ENCODE results near the gene MARS1.
"Not testable (repeated sequence)": the region's sequence is repeated elsewhere in the genome, so short reads cannot be mapped to it uniquely, and the experiment has no call there.

The MARS1 gene

DNA sequence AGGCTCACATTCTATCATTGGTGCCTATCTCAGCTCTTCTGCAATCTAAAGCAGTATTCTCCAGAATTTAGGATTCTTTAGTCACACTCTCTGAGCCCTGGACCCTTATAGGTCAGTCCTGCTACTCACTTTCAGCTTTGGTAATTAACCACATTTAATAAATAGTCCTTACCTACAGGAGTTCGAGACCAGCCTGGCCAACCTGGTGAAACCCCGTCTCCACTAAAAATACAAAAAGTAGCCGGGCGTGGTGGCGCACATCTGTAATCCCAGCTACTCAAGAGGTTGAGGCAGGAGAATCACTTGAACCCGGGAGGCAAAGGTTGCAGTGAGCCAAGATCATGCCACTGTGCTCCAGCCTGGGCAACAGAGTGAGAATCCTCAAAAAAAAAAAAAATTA is 25.8 kb downstream of the MARS1 start:
- DNase-seq; intact Hi-C loops (cut with DNase I): not testable (repeated sequence)

DNA sequence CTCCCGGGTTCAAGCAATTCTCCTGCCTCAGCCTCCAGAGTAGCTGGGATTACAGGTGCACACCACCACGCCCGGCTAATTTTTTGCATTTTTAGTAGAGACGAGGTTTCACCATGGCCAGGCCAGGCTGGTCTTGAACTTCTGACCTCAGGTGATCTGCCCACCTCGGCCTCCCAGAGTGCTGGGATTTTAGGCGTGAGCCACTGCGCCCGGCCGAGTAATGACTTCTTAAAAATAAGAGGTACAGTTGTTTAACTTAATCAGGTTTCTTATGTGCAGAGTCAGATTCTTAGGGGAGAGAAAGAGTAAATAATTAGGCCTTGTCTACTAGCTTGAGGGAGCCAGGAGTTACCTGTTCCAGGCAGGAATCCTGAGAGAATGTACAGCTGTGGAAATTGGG is 26.4 kb downstream of the MARS1 start:
- DNase-seq; intact Hi-C loops (cut with DNase I): not testable (repeated sequence)

DNA sequence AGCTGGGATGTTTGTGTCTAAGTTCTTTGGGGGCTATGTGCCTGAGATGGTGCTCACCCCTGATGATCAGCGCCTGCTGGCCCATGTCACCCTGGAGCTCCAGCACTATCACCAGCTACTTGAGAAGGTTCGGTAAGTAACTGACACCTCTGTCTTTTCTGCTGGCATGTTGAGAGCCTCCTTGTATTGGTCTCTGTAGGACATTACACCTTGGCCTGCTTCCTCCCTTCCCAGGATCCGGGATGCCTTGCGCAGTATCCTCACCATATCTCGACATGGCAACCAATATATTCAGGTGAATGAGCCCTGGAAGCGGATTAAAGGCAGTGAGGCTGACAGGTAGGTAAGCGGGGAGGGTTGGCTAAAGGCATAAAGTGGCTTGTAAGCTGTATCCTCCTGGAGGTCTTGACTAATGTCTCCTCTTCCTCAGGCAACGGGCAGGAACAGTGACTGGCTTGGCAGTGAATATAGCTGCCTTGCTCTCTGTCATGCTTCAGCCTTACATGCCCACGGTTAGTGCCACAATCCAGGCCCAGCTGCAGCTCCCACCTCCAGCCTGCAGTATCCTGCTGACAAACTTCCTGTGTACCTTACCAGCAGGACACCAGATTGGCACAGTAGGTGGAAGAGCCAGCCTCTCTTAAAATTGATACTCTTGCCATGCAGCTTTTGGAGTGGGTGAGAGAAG is 27.0 kb downstream of the MARS1 start:
- intact Hi-C loops (cut with DNase I): no loop called here
- no peak for DNase-seq

DNA sequence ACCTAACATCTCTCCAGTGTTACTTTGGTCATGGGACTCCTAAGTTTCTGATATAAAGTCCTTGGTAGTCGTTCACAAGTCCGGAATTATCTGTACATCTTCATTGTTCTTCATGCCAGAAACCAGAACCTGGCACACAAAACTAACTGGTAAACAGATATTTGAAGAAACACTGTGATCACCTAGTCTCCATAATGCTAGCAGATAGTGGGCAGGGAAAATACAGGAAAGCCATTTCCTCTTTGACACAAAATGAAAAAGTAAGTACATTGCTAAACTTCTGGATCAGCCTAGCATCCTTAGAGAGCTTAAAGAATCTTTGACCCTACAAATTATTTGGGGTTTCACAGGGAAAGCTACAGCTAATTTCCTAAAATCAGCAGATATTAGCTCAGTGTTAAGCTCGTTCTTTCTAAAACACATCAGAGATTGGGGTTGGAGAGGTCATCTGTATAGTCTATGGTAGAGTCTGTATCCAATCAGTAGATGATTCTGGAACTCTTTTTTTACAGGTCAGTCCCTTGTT is 27.6 kb downstream of the MARS1 start:
- intact Hi-C loops (cut with DNase I): no loop called here
- no peak for DNase-seq

DNA sequence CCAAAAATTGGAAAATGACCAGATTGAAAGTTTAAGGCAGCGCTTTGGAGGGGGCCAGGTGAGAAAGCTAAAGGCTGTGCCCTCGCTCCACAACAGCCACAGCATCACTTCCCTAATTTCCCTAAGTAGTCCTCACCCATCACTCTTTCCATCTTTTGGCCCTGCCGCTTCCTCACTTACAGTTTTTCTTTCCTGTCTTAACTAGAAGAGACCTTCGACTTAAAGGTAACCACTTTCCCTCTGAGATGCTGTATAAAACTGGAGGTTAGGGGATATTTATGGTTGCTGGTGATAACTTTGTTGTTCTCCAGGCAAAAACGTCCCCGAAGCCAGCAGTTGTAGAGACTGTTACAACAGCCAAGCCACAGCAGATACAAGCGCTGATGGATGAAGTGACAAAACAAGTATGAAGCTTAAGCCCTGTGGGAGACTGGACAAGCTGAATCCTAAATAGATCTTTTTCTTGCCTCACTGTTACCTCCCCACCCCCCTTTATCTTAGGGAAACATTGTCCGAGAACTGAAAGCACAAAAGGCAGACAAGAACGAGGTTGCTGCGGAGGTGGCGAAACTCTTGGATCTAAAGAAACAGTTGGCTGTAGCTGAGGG is 28.2 kb downstream of the MARS1 start:
- intact Hi-C loops (cut with DNase I): no loop called here
- DNase-seq: no peak

DNA sequence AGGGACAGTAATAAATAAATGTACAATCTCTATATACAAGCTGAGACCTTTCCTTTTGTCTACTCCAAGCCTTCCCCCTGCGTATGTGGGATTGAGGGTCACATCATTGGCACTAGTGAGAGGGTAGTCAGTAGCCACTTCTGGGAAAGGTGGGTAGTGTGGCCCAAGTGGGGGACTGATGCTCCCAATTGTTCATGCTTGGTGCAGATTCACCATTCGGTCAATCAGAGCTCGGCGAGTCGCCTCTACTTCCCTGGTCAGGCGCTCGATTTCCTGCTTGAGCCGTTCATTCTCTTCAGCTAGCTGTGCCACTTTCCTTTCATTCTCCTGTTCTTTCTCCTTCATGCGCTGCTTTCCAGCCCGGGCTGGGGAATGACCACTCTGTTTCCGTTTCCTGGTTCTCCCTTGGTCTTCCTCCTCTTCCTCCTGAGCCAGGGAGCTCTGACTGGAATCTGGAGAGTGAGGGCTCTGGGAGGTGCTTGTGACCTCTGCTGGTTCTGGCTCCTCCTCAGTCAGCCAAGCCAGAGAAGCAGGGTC is 28.8 kb downstream of the MARS1 start:
- intact Hi-C loops (cut with DNase I): no loop called here
- DNase-seq: no peak

DNA sequence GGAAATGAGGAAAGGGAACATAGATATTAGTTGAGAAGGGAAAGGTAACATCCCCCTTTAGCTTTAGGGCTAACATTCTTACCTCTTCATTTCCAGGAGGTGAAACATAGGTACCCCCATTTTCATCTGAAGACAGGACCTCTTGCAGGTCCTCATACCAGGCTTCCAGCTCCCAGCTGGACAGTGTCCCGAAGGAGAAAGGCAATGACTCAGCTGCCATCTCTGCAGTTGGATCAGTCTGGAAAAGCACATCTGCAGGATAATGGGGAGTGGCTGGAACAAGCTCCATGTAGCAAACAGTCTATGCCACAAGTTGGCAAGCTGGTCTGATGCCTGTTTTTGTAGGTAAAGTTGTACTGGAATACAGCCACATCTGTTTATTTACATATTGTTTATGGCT is 29.3 kb downstream of the MARS1 start:
- intact Hi-C loops (cut with DNase I): no loop called here
- DNase-seq: no peak

DNA sequence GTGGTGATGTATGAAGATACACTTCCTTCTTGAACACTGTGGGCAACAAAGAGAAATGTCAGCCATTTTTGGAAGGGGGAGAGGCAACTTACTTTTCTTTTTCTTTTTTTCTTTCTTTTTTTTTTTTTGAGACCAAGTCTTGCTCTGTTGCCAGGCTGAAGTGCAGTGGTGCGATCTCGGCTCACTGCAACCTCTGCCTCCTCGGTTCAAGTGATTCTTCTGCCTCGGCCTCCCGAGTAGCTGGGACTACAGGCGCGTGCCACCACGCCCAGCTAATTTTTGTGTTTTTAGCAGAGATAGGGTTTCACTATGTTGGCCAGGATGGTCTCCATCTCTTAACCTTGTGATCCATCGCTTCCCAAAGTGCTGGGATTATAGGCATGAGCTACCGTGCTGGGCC is 29.9 kb downstream of the MARS1 start:
- intact Hi-C loops (cut with DNase I): loop anchor here (2.0 kb wide), 1 partner anchor 29 kb away; the partner anchor contains the start of gene MARS1
- not testable (repeated sequence) for DNase-seq

DNA sequence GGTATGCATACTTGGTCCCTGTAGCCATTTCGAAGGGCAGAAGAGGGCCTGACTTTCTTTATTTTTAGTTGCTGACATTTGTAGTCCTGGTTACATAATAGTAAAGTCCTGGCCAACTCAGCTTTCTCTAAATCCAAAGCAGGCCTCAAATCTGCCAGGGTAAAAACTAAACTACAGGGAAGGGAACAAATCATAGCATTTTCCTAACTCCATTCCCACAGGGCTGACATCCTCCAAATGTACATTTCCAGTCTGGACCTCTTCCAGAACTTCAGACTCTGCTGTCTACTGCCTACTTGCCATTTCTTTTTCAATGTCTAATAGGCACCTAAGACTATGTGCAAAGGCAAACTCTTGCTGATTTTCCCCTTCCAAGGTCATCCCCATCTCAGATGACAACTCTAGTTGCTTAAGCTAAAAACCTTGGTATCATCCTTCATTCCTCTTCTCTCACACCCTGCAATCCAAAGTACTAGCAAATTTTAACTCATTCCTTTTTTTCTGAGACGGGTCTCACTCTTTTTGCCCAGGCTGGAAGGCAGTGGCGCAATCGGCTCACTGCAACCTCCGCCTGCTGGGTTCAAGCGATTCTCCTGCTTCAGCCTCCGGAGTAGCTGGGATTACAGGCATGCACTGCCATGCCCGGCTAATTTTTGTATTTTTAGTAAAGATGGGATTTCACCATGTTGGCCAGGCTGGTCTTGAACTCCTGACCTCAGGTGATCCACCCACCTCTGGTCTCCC is 30.5 kb downstream of the MARS1 start:
- no peak for DNase-seq
- intact Hi-C loops (cut with DNase I): loop anchor here (2.0 kb wide), 1 partner anchor 30 kb away; the partner anchor contains the start of gene MARS1

DNA sequence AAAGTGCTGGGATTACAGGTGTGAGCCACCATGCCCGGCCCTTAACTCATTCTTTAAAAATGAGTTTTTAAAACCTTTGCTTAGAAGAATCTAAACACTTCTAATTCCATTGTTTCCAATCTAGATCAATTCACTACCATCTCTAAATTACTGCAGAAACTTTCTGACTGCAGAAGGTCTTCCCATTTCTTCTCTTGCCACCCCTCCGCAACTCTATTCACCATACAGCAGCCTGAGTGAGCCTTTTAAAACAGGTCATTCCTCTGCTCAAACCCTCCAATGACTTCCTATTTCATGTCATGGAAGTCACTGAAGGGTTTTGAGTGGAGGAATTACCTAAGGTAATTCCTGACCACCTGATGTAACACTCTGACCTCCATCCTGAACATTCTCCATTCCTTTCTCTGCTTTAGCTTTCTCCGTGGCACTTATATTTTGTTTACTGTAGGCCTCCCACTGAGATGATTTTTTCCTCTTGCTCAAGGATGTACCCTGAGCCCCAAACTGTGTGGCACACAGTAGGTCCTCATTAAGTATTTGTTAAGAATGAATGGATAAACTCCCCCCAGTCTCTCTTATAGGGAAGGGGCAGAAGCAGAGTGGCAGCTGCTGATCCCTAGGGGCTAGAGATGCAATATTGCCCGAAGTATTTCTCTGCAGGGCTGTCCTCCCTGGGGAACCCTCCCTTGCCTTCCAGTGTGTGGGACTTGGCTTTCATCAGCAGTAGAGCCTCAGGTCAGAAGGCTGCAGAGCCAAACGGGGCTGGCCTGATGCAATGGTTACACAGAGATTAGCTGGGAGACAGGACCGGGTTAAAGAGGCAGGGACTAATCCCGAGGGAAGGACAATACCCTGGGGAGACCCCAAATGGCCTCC is 31.3 kb downstream of the MARS1 start:
- no peak for DNase-seq
- intact Hi-C loops (cut with DNase I): loop anchor here (2.0 kb wide), 1 partner anchor 30 kb away; the partner anchor contains the start of gene MARS1

DNA sequence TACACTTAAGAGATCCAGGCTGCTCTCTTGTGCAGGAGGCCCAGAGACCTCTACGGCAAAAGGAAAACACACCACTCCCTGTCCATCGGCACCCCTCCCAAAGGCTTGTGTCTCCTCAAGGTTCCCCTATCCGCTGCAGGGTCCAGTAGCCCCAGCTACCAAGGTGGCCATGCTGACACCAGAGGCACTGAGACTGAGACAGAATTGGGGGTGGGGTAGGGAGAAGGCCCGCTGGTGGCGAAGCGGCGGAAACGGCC is 31.9 kb downstream of the MARS1 start:
- DNase-seq: peak in 2 of 10 donors; percentile 20 to 28
- intact Hi-C loops (cut with DNase I): loop anchor here (2.0 kb wide), 1 partner anchor 31 kb away; the partner anchor contains the start of gene MARS1

DNA sequence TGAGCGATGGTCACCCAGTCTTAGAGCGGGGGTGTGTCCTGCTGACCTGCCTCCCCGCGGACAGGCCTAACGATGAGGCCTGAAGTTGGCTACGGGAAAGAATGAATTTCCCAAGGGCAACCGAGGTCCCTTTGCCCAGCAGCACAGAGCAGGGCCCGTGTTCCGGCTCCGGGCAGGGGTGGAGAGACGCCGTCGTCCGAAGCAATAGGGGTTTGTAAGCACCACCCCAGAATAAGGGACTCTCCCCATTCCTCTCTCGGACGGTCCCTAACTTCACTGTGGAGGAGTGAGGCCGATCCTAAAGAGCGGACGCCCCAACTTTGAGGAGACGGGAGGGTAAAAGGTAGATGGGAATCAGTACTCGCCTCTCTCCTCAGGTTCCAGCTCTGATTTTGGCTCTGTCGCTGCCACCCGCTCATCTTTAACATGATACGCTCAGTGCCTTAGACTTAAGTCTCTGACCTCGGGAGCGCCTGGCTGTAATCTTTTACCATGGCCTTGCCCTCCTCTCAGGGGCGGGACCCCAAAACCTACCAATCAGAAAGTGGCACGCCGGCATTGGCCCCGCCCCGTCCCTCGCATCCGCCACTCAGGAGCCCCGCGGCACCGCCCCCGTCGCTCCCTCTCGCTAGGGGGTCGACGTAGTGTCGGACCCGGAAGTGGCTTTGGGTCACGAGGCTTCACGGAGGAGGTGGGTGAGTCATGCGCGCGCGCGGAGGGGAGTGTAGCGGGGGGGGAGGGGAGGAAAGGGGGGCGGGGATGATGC is 32.4 kb downstream of the MARS1 start, which contains the start of gene DDIT3:
DDIT3 (minus strand) TSS at position 462 of the 766 bp plus-strand sequence. CDS start 3,108 bp downstream, outside the sequence.
- intact Hi-C loops (cut with DNase I): no loop called here
- DNase-seq: peak; percentile 97 to 100 (median 99)

DNA sequence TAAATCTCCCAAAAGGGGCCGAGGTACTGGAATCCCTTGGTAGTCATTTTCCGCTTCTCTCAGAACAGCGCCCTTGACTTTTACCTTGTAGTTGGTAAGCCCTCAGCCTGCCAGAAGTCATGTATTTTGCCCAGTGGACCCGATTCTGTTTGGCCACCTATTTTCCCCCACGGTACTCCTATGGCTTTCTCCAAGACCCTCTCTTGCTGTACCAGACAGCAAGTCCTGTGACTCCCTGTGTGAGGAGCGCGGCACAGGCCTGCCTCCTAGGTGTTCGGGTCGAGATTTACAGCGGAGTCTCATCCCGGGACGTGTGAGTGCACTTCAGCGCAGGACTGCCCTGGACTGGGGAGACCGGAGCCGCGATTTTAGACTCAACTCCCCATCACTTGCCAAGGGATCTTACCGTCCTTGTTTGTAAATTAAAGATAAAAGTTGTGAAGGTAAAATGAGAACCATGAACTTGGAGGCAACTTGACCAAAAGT is 33.7 kb downstream of the MARS1 start:
- intact Hi-C loops (cut with DNase I): loop anchor here (2.0 kb wide), 1 partner anchor 25 kb away; the partner anchor contains the start of gene DCTN2
- peak in 7 of 10 donors; percentile 23 to 89 (median 49) for DNase-seq

DNA sequence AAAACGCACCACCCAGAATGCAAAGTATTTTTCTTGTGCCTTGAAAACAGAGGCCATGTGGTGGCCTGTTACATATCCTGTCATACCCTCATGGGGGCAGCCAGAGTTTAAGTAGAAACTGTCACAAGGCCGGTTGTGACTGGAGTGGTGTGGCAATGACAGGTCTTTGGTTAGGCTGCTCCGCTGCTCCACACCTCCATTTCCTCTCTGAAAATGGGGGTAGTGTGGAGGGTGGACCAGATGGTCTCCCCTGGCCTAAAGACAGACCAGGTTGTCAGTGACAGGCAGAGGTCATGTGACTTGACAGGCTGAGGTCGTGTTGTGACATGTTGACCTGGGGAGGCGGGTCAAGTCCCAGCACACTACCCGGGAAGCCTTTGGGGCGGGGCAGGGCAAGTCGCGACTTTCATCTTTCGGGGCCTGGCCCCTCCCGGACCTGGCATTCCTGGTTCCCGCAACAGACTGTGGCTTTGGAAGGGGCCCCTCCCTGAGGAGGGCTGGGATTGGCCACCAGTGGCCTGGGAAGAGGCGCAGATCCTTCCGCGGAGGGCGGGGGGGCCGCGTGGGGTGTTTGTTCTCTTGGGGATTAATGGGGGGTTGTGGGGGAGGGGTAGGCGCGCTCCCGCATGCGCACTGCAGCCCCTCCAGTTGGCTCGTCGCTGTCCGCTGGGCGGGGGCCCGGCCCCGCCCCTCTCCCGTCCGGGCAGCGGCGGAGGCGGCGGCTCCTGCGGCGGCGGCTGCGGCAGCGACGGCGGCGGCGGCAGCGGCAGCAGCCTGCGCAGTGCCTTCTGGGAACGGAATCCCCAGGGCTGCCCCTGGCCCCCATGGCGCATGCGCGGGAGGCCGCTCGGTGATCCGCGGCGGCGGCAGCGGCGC is 34.4 kb downstream of the MARS1 start, which contains the start of gene MBD6:
MBD6 (plus strand) TSS at position 814 of the 876 bp plus-strand sequence. CDS start 1,480 bp downstream, outside the sequence.
- peak; percentile 87 to 99 (median 91) for DNase-seq
- intact Hi-C loops (cut with DNase I): loop anchor here (2.0 kb wide), 1 partner anchor 25 kb away; the partner anchor contains the start of gene DCTN2

DNA sequence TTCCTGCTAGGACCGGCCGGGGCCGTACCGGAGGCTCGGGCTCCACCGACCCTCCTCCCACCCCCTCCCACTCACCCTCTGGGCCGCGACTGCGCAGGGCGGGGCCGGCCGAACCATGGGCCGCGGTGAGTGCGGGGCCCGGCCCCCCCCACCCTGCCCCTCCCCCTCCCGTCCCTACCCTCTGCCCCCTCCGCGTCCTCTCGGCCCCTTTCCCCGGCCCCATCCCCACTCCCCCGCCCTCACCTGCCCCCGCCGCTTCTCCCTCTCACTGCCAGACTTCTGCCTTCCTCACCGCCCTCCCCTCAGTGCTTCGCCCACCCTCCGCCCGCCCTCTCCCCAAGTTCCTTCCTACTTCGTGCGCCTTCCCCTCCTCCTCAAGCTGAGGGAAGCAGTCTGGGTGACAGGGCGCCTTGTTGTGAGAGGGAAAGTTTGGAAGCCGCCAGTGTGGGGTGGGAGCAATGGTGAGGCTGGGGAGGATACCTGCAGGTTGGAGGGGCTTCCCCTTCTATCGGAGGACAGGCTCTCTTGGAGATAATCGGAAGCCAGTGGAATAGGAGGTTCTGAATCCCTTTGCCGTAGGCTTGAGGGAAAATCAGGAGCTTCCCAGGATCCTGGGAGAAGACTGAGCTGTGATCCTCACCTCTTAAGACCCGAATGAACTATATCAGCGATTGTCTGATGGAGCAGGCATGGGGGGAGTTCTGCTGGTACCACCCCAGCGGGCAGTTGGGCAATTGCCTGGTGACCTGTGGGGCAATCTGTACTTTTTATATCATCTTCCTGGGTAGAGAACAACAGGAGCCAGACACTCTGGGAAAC is 35.2 kb downstream of the MARS1 start:
- peak in 5 of 10 donors; percentile 18 to 86 (median 33) for DNase-seq
- intact Hi-C loops (cut with DNase I): loop anchor here (2.0 kb wide), 1 partner anchor 24 kb away; the partner anchor contains the start of gene DCTN2
